Raji (cell line): ENCODE measurements around the gene ANAPC16.

ENCODE experiments used
- POLR2A ChIP-seq: IDR thresholded peaks from 2 replicates; pipeline ENCODE4 v1.6.1; 2011; ENCODE audit warnings: low read depth, low read length, control low read depth; ENCODE audit not compliant: insufficient read depth

The ANAPC16 gene

DNA sequence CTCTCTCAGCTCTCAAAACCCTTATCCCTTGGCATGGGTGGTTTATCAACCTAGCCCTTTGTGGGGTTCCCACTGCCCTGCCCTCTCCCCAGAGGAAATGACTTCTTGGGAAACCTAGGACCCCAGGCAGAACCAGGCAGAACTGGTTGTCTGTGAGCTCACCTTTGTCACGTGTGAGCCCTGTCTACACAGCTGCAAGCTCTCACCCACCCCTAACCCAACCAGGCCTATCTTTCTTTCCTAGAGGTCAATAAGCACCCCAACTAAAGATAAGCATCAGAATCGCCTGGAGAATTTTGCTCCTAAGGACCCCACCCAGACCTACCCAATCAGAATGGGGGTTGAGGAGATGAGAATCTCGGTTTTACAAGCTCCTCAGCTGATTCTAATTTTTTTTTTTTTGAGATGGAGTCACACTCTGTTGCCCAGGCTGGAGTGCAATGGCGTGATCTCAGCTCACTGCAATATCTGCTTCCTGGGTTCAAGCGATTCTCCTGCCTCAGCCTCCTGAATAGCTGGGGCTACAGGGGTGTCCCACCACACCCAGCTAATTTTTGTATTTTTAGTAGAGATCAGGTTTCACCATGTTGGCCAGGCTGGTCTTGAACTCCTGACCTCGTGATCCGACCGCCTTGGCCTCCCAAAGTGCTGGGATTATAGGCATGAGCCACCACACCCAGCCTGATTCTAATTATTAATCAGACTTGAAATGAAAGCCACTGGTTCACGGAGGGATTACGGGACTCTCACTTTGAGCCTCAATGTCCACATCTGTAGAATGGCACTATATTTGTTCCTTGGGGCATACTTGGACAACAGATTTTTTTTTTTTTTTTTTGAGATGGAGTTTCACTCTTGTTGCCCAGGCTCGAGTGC lies 50.4 kb downstream of the ANAPC16 start:
- TF ChIP-seq POLR2A = no peak

DNA sequence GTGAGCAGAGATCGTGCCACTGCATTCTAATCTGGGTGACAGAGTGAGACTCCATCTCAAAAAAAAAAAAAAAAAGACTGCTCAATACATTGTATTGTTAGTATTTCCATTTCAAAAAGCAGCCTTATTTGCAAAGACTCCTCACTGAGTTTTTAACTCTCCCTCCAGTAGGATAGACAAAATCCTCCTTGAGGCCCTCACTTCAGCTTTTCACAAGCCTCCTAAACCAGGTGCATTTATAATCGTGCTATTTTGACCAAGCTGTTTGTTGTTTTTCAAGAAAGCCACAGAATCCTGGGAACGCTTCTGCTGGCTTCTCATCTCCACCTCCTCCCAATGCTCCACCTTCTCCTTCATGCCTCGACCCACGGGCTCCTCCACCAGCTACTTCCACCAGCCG lies 51.6 kb downstream of the ANAPC16 start:
- no peak for TF ChIP-seq POLR2A

DNA sequence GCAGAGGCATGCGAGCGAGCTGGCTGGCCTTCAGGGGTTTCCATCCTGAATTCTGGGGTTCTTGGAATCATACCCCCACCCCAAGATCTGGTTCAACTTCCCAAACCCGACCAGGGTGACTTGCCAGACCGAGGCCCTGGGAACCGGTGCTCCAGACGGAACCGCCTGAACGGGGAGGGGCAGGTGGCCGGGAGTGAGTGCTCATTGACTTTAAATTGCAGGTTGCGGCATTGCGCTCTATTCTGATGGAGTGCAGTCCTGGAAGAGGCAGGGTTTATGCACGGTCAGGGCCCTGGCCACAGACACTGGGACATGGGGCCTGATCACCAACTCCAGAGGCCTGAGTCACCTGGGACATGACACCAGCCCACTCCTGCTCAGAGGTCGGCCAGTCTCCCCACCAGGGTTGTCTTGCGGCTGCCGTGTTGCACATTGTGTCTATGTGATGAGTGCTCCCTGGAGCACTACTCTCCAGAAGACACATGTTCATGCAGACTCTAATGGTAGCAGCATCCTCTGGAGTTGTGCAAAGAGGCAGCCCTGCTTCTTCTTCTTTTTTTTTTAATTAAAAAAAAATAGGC lies 52.1 kb downstream of the ANAPC16 start:
- TF ChIP-seq POLR2A = no peak

DNA sequence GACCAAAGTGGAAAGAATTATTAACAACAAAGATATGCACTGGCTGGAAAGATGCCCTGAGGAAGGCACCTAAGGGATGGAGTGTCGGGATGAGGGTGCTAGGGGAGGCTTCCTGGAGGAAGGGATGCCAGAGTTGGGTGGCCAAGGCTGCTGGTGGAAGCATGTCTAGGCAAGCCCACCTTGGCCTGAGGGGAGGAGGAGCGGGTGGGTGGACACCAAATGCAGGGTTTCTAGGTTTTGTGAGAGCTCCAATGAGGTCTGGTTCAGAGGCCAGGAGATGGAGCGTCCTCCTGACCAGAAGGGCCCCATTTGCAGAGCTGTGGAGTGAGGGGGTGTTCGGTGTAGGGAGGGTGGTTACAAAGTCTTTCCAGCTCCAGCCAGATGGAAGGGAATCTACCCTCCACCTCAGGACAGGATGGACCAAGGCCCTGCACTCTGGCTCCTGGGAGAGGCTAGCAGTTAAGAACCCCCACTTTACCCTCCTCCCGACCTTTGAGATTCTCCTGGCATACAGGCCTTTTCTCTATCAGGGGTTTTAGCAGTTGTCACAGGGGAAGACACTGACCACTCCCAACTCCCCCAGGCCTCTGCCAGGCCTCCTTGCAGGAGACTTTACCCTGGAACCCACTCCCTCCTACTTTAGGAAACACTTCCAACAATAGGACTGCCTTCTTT lies 54.9 kb downstream of the ANAPC16 start:
- TF ChIP-seq POLR2A = no peak

DNA sequence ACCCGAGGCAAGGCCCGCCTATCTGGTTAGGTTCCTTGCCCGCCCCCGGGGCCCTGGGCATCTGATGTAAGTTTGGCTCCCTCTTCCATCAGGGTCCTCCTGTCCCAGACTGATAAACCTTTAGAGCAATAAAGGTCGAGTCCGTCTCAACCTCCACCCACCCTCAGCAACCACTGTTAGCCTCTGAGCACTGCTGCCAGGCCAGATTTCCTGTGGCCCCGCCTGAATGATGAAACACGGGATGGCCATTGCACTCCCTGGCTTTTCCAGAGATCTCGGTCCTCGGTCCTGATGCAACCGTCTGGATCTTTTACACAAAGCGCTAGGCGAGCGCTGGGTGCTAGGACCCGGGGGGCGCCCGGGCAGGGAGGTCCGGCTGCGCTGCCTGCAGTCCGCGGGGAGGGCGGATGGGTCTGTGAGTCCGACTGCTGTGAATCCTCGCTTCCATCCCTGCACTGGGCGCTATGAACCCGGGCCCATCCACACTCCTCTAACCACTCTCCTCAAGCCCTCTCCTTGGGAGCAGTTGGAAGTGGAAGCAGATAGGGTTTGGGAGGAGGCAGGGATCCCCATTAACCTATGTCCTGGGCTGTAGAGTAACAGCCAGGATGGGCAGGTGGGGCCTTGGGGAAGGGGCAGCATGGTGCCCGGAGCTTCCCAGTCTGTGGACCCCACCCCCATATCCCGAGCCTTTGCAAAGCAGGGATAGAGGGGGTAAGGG lies 57.0 kb downstream of the ANAPC16 start:
- peak; percentile 63; the same call in 1 of the 2 replicates for TF ChIP-seq POLR2A

DNA sequence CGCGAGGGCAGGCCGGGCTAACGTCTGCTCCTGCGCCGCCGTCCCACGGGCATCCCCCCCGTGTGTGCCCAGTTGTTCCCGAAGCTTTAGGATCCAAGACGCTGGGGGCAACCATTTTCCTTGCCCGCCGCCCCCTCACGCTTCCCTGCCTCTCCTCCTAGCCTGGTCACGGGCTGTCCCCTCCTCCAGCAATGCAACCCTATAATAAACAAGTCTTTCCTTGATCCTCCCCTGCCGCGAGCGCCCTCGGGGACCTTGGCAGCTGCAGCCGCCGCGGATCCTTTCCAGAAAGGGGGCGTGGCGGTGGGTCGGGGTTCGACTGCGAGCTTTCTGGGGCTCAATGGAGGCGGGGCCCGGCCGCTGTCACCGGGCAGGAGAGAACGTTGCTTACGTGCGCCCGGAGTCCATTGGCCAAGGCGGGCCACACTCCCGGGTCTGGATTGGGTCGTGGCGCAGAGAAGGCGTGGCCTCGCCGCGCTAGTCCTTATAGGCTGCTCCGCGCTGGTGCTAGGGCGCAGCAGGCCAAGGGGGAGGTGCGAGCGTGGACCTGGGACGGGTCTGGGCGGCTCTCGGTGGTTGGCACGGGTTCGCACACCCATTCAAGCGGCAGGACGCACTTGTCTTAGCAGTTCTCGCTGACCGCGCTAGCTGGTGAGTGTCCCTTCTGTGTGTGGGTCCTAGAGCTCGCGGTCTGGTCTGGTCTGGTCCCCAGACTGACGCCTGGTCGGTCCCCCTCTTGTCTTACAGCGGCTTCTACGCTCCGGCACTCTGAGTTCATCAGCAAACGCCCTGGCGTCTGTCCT lies 57.8 kb downstream of the ANAPC16 start, which contains the start of gene DDIT4:
TSS of gene DDIT4 (plus strand) at position 515 of the 803 bp plus-strand sequence. CDS start 293 bp downstream, outside the sequence.
- TF ChIP-seq POLR2A = peak; percentile 100

DNA sequence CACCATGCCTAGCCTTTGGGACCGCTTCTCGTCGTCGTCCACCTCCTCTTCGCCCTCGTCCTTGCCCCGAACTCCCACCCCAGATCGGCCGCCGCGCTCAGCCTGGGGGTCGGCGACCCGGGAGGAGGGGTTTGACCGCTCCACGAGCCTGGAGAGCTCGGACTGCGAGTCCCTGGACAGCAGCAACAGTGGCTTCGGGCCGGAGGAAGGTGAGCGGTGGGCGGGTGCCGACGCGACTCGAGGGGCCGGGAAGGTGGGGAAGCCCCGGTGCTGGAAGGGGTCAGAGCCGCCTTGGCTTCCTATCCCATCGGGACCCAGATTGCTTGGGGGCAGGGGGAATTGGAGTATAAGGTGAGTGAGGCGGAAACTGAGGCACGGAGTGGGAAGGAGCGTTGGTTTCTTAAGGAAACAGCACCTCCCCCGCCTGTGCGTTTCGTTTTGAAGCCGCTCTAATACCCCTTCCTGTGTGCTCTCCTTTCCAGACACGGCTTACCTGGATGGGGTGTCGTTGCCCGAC lies 58.5 kb downstream of the ANAPC16 start:
- no peak for TF ChIP-seq POLR2A

DNA sequence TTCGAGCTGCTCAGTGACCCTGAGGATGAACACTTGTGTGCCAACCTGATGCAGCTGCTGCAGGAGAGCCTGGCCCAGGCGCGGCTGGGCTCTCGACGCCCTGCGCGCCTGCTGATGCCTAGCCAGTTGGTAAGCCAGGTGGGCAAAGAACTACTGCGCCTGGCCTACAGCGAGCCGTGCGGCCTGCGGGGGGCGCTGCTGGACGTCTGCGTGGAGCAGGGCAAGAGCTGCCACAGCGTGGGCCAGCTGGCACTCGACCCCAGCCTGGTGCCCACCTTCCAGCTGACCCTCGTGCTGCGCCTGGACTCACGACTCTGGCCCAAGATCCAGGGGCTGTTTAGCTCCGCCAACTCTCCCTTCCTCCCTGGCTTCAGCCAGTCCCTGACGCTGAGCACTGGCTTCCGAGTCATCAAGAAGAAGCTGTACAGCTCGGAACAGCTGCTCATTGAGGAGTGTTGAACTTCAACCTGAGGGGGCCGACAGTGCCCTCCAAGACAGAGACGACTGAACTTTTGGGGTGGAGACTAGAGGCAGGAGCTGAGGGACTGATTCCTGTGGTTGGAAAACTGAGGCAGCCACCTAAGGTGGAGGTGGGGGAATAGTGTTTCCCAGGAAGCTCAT lies 59.0 kb downstream of the ANAPC16 start:
- TF ChIP-seq POLR2A = peak; percentile 37

DNA sequence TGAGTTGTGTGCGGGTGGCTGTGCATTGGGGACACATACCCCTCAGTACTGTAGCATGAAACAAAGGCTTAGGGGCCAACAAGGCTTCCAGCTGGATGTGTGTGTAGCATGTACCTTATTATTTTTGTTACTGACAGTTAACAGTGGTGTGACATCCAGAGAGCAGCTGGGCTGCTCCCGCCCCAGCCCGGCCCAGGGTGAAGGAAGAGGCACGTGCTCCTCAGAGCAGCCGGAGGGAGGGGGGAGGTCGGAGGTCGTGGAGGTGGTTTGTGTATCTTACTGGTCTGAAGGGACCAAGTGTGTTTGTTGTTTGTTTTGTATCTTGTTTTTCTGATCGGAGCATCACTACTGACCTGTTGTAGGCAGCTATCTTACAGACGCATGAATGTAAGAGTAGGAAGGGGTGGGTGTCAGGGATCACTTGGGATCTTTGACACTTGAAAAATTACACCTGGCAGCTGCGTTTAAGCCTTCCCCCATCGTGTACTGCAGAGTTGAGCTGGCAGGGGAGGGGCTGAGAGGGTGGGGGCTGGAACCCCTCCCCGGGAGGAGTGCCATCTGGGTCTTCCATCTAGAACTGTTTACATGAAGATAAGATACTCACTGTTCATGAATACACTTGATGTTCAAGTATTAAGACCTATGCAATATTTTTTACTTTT lies 59.7 kb downstream of the ANAPC16 start:
- peak; percentile 10 for TF ChIP-seq POLR2A

DNA sequence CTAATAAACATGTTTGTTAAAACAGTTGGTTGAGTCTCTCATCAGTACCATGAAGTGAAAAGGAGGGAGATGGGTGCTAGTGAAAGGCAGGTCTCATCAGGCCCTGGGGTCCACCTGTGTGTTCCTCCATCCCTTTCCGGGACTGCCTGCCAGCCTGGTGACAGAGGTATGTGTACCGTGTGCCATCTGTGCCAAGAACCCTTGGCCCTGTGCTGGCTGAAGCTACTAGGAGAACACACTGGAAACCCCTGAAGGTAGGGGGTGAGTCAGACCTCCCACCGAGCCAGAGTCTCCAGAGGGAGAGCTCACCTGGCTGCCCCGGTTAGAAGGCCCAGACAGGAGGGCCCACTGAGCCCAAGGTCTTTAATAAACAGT lies 60.2 kb downstream of the ANAPC16 start:
- TF ChIP-seq POLR2A = no peak

DNA sequence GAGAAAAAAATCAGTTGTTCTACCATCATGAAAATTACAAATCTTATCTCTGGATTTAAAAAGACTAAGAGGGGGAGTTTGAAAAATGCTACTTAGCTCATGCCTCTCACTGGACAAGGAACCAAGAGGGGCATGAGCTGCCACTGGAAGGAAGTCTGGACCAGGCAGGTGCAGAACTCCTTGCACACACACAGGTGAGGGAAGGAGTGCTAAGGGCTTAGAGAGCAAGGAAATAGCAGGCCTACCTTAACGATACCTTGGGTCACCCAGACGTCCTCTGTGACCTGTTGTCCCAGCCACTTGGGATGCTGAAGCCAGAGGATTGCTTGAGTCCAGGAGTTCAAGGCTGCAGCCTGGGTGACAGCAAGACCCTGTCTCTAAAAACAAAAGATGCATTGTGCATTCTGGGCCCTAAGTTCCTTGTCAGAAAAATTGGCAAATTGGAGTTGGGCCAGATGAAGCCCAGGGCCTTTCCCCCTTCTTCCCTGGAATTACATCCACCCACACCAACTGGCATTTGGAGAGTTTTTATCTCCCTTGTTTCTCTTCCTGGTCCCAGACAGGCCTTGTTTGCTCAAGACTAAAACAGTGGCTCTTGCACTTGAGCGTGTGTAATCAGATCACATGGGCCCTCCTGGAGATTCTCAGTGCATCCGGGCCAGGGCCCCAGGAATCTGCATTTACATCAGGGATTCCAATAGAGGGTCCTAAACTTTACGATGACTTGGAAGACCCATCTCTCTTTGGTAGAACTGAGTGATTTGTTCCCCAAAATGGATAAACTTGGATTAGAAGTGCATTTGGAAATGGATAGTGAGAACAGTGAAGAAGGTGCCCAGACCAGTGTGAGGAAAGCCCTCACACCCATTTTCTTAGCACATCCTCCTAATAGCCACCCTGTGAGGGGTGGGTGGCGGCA lies 60.9 kb downstream of the ANAPC16 start:
- TF ChIP-seq POLR2A = peak; percentile 59

DNA sequence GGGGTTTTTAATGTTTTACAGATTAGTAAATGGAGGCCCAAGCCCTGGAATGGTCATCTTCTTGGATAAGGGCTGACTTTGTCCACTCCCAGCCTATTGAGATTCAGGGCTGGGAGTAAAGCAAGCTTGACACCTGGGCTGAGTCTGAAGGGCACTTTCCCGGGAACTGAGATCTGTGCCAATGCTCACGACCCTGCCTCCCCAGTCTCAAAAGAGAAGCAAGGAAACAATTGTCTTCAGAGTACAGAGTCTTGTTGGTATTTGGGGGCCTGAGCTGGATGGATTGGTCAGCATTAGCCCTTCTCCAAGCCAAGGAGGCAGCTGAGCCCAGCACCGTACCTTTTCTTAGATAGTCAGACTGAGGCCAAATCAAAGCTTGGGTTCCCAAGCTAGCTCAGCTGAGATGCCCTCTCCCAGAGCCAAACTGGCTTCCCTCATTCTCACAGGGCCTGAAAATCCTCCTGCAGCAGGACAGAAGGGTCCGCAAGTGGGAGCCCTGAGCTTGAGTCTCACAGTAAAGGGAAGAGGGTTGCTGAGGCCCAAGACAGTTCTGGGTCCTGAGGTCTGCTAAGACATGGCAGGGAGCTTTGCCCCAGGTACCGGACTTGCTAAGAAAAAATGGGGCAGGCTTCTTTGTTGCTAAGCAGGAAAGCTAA lies 61.7 kb downstream of the ANAPC16 start:
- no peak for TF ChIP-seq POLR2A
